ENCODE data around the gene CNTF.

The CNTF gene

GRCh38 chr11:58625086-58625485 is 2.6 kb downstream of the CNTF start:
- no peak overlapping the region for H3K9ac ChIP-seq (ENCODE audit: low read length)
- H3K36me3 ChIP-seq (ENCODE audit: insufficient read depth, low read length): peaks cover 65% of the 10 kb centered on the region
- no peaks in the 10 kb centered on the region for H3K27me3 ChIP-seq (ENCODE audit: insufficient read depth, low read length)
- no peaks in the 10 kb centered on the region for H3K4me1 ChIP-seq (ENCODE audit: insufficient read depth, low read length, severe bottlenecking)
- H3F3A ChIP-seq (ENCODE audit: insufficient read depth, low read length): no peaks in the 10 kb centered on the region
- no peak overlapping the region for H3K4me3 ChIP-seq (ENCODE audit: low read depth, low read length, poor library complexity, severe bottlenecking)
- H3K9me2 ChIP-seq (ENCODE audit: low read depth, low read length): no peaks in the 10 kb centered on the region
- H2AFZ ChIP-seq (ENCODE audit: low read length): no peak overlapping the region
- TF ChIP-seq CTCF (IDR thresholded peaks at IDR 0.05; ENCODE audit: low read length) (no peak), EZH2 (IDR thresholded peaks at IDR 0.05; ENCODE audit: borderline replicate concordance, low read length) (no peak)
- no peaks in the 10 kb centered on the region for H4K20me1 ChIP-seq (ENCODE audit: insufficient read depth, low read length)
- H3K27ac ChIP-seq (ENCODE audit: low read depth, low read length, poor library complexity, severe bottlenecking): no peak overlapping the region
- no peaks in the 10 kb centered on the region for H3K79me2 ChIP-seq (ENCODE audit: insufficient read depth, low read length)
- no peaks in the 10 kb centered on the region for H3K9me3 ChIP-seq (ENCODE audit: low read length)
- no peak overlapping the region for H3K4me2 ChIP-seq (ENCODE audit: low read length)

GRCh38 chr11:58625826-58626460 is 3.5 kb downstream of the CNTF start:
- H3K4me3 ChIP-seq (ENCODE audit: low read depth, low read length, poor library complexity, severe bottlenecking): no peak overlapping the region
- H3K9me2 ChIP-seq (ENCODE audit: low read depth, low read length): no peaks in the 10 kb centered on the region
- H4K20me1 ChIP-seq (ENCODE audit: insufficient read depth, low read length): no peaks in the 10 kb centered on the region
- no peak for TF ChIP-seq CTCF (IDR thresholded peaks at IDR 0.05; ENCODE audit: low read length)
- no peak for TF ChIP-seq EZH2 (IDR thresholded peaks at IDR 0.05; ENCODE audit: borderline replicate concordance, low read length)
- no peaks in the 10 kb centered on the region for H3K9me3 ChIP-seq (ENCODE audit: low read length)
- no peaks in the 10 kb centered on the region for H3K4me1 ChIP-seq (ENCODE audit: insufficient read depth, low read length, severe bottlenecking)
- H3K36me3 ChIP-seq (ENCODE audit: insufficient read depth, low read length): peaks cover 57% of the 10 kb centered on the region
- H3K4me2 ChIP-seq (ENCODE audit: low read length): no peak overlapping the region
- H3K79me2 ChIP-seq (ENCODE audit: insufficient read depth, low read length): no peaks in the 10 kb centered on the region
- H3K27ac ChIP-seq (ENCODE audit: low read depth, low read length, poor library complexity, severe bottlenecking): no peak overlapping the region
- H2AFZ ChIP-seq (ENCODE audit: low read length): no peak overlapping the region
- H3K9ac ChIP-seq (ENCODE audit: low read length): no peak overlapping the region
- H3K27me3 ChIP-seq (ENCODE audit: insufficient read depth, low read length): no peaks in the 10 kb centered on the region
- no peaks in the 10 kb centered on the region for H3F3A ChIP-seq (ENCODE audit: insufficient read depth, low read length)

- Histone ChIP-seq H3K9ac (ENCODE audit: low read length) (no peak overlapping the region), H3K36me3 (ENCODE audit: insufficient read depth, low read length) (peaks cover 46% of the 10 kb centered on the region), H2AFZ (ENCODE audit: low read length) (no peak overlapping the region), H3K79me2 (ENCODE audit: insufficient read depth, low read length) (no peaks in the 10 kb centered on the region), H4K20me1 (ENCODE audit: insufficient read depth, low read length) (no peaks in the 10 kb centered on the region), H3K4me3 (ENCODE audit: low read depth, low read length, poor library complexity, severe bottlenecking) (no peak overlapping the region), H3K27ac (ENCODE audit: low read depth, low read length, poor library complexity, severe bottlenecking) (no peak overlapping the region), H3K9me3 (ENCODE audit: low read length) (no peaks in the 10 kb centered on the region), H3F3A (ENCODE audit: insufficient read depth, low read length) (no peaks in the 10 kb centered on the region), H3K4me2 (ENCODE audit: low read length) (no peak overlapping the region), H3K9me2 (ENCODE audit: low read depth, low read length) (no peaks in the 10 kb centered on the region), H3K4me1 (ENCODE audit: insufficient read depth, low read length, severe bottlenecking) (no peaks in the 10 kb centered on the region), H3K27me3 (ENCODE audit: insufficient read depth, low read length) (no peaks in the 10 kb centered on the region)
- no peak for TF ChIP-seq CTCF (IDR thresholded peaks at IDR 0.05; ENCODE audit: low read length)
- no peak for TF ChIP-seq EZH2 (IDR thresholded peaks at IDR 0.05; ENCODE audit: borderline replicate concordance, low read length)
Observed at GRCh38 chr11:58626934-58627483, 4.5 kb downstream of the CNTF start.
